GM06990 (cell line): ENCODE results near the gene RPH3AL.

Source experiments
- DNase-seq: peaks from one replicate; pipeline ENCODE4 v3.0.0-alpha.2; 2011; ENCODE audit not compliant: insufficient read length; ENCODE audit errors: extremely low read depth
- H3K27me3 ChIP-seq: replicated peaks from 2 replicates; pipeline ENCODE4 v1.6.0; 2011; ENCODE audit warnings: low read length; ENCODE audit not compliant: control insufficient read depth, insufficient read depth
- H3K36me3 ChIP-seq: 2 replicates; pipeline ENCODE4 v1.5.1; 2011; ENCODE audit warnings: low read length; ENCODE audit not compliant: control insufficient read depth, insufficient read depth
- H3K4me3 ChIP-seq: replicated peaks from 2 replicates; pipeline ENCODE4 v1.5.1; 2011; ENCODE audit warnings: low read depth, mild to moderate bottlenecking, control low read depth, low read length
- CTCF ChIP-seq: IDR thresholded peaks from 2 replicates; pipeline ENCODE4 v1.5.1; 2011; ENCODE audit warnings: low read length, control low read depth, mild to moderate bottlenecking, inconsistent platforms; ENCODE audit not compliant: insufficient read depth, poor library complexity, severe bottlenecking

The RPH3AL gene

GRCh38 chr17:297758-298157 is 54.8 kb downstream of the RPH3AL start:
- H3K36me3 ChIP-seq = no peaks in the 10 kb centered on the region
- no peak overlapping the region for H3K4me3 ChIP-seq
- no peaks in the 10 kb centered on the region; the same call in 1 of the 2 replicates for H3K27me3 ChIP-seq
- DNase-seq = no peak
- no peak for TF ChIP-seq CTCF

- Histone ChIP-seq H3K4me3 (no peak overlapping the region), H3K36me3 (no peaks in the 10 kb centered on the region), H3K27me3 (no peaks in the 10 kb centered on the region; the same call in 1 of the 2 replicates)
- no peak for DNase-seq
- no peak for TF ChIP-seq CTCF
Measured at GRCh38 chr17:296906-297690, 55.5 kb downstream of the RPH3AL start.

GRCh38 chr17:296379-296778 is 56.2 kb downstream of the RPH3AL start:
- no peak for DNase-seq
- H3K36me3 ChIP-seq = no peaks in the 10 kb centered on the region
- no peaks in the 10 kb centered on the region for H3K27me3 ChIP-seq
- no peak overlapping the region for H3K4me3 ChIP-seq
- TF ChIP-seq CTCF = no peak

GRCh38 chr17:292531-293382 is 59.9 kb downstream of the RPH3AL start:
- Histone ChIP-seq H3K4me3 (no peak overlapping the region), H3K36me3 (no peaks in the 10 kb centered on the region), H3K27me3 (no peaks in the 10 kb centered on the region)
- no peak for DNase-seq
- TF ChIP-seq CTCF = no peak

GRCh38 chr17:292016-292415 is 60.6 kb downstream of the RPH3AL start:
- no peak for DNase-seq
- no peak for TF ChIP-seq CTCF

More at GRCh38 chr17:292016-292415, 60.6 kb downstream of the RPH3AL start:
- no peaks in the 10 kb centered on the region for H3K27me3 ChIP-seq
- no peak overlapping the region for H3K4me3 ChIP-seq
- H3K36me3 ChIP-seq = no peaks in the 10 kb centered on the region
